ENCODE data around the gene CASP8AP2.

- TF ChIP-seq, protein P1, sequence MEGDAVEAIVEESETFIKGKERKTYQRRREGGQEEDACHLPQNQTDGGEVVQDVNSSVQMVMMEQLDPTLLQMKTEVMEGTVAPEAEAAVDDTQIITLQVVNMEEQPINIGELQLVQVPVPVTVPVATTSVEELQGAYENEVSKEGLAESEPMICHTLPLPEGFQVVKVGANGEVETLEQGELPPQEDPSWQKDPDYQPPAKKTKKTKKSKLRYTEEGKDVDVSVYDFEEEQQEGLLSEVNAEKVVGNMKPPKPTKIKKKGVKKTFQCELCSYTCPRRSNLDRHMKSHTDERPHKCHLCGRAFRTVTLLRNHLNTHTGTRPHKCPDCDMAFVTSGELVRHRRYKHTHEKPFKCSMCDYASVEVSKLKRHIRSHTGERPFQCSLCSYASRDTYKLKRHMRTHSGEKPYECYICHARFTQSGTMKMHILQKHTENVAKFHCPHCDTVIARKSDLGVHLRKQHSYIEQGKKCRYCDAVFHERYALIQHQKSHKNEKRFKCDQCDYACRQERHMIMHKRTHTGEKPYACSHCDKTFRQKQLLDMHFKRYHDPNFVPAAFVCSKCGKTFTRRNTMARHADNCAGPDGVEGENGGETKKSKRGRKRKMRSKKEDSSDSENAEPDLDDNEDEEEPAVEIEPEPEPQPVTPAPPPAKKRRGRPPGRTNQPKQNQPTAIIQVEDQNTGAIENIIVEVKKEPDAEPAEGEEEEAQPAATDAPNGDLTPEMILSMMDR (IDR thresholded peaks at IDR 0.05; ENCODE audit: poor library complexity, severe bottlenecking): peak; percentile 51
- TF ChIP-seq EZH2 (IDR thresholded peaks at IDR 0.05; ENCODE audit: borderline replicate concordance, insufficient read depth, low read length, poor library complexity, severe bottlenecking) (no peak), EP300 (conservative IDR thresholded peaks at IDR 0.05; ENCODE audit: poor library complexity, severe bottlenecking) (no peak), SMC3 (conservative IDR thresholded peaks at IDR 0.05; ENCODE audit: poor library complexity) (peak; percentile 45), POLR2AphosphoS5 (IDR thresholded peaks at IDR 0.05) (no peak), RAD21 (conservative IDR thresholded peaks at IDR 0.05) (peak; percentile 25), TAF1 (IDR thresholded peaks at IDR 0.05; ENCODE audit: low read depth) (no peak), MXI1 (conservative IDR thresholded peaks at IDR 0.05; ENCODE audit: poor library complexity, severe bottlenecking) (no peak)
Observed at GRCh38 chr6:89792881-89793280, 36.8 kb upstream of the CASP8AP2 start.
